C4-2B (cell line): ENCODE data around the gene DIPK1A.

Source experiments
- ZFX ChIP-seq: fragments of 450-650 bp; IDR thresholded peaks from 2 replicates; pipeline ENCODE4 v1.6.1; 2017
- TF ChIP-seq, protein P1 (sequence below): fragments of 450-650 bp; conservative IDR thresholded peaks from 2 replicates; pipeline ENCODE4 v1.5.1; 2017; ENCODE audit warnings: mild to moderate bottlenecking

DNA sequence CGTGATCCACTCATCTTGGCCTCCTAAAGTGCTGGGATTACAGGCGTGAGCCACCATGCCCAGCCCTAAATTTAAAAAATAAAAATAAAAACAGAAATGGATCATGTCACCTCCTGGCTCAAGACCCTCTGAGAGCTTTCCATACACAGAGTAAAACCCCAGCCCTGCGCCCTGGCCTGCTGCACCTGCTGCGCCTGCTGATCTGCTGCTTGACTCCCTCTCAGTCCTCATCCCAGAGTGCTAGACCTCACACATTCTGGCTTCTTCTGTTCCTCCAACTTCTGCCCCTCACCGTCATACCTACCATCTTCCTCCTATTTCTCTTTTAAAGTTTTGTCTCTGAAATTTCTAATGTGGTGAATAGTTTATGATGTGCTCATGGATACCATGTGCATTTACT, 42.7 kb upstream of the DIPK1A start:
- TF ChIP-seq, protein P1, sequence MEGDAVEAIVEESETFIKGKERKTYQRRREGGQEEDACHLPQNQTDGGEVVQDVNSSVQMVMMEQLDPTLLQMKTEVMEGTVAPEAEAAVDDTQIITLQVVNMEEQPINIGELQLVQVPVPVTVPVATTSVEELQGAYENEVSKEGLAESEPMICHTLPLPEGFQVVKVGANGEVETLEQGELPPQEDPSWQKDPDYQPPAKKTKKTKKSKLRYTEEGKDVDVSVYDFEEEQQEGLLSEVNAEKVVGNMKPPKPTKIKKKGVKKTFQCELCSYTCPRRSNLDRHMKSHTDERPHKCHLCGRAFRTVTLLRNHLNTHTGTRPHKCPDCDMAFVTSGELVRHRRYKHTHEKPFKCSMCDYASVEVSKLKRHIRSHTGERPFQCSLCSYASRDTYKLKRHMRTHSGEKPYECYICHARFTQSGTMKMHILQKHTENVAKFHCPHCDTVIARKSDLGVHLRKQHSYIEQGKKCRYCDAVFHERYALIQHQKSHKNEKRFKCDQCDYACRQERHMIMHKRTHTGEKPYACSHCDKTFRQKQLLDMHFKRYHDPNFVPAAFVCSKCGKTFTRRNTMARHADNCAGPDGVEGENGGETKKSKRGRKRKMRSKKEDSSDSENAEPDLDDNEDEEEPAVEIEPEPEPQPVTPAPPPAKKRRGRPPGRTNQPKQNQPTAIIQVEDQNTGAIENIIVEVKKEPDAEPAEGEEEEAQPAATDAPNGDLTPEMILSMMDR: no peak
- TF ChIP-seq ZFX: no peak
